Keratinocyte (primary cell): ENCODE results near the gene HPS1. TPM values are rescaled to one million over a fixed set of nuclear protein-coding genes. Genes with fewer than 3 reads are reported as not detected.

ENCODE experiments used
- DNase-seq: peaks from one replicate; pipeline ENCODE4 v3.0.0-alpha.2; 2011; ENCODE audit warnings: low read depth, missing footprints, low spot score
- FAIRE-seq: peaks from 2 replicates; lab custom pipeline; 2011; peaks lifted over from hg19 to GRCh38; lab: Jason Lieb, UNC
- H2AFZ ChIP-seq: 2 replicates; pipeline ENCODE4 v1.6.0; 2012; ENCODE audit warnings: low read length, control low read depth, inconsistent platforms; ENCODE audit not compliant: control insufficient read depth
- H3K27ac ChIP-seq: 2 replicates; pipeline ENCODE4 v1.5.1; 2011; ENCODE audit warnings: low read length; ENCODE audit not compliant: control insufficient read depth, insufficient read depth
- H3K27me3 ChIP-seq: 3 replicates; pipeline ENCODE4 v1.6.0; 2011; ENCODE audit warnings: low read length; ENCODE audit not compliant: control insufficient read depth, insufficient read depth; ENCODE audit errors: extremely low read depth
- H3K36me3 ChIP-seq, 2 experiments: 2 replicates in 1 of 2; 3 replicates in 1 of 2; pipeline ENCODE4 v1.5.1; 2011; ENCODE audit warnings: low read length in 2 of 2, mild to moderate bottlenecking in 1 of 2; ENCODE audit not compliant: control insufficient read depth in 2 of 2, insufficient read depth in 2 of 2; ENCODE audit errors: extremely low read depth in 1 of 2
- H3K4me1 ChIP-seq: 3 replicates; pipeline ENCODE4 v1.5.1; 2011; ENCODE audit warnings: low read length; ENCODE audit not compliant: control insufficient read depth, insufficient read depth; ENCODE audit errors: extremely low read depth
- H3K4me2 ChIP-seq: 3 replicates; pipeline ENCODE4 v1.6.0; 2011; ENCODE audit warnings: low read depth, low read length; ENCODE audit not compliant: control insufficient read depth, insufficient read depth; ENCODE audit errors: extremely low read depth
- H3K4me3 ChIP-seq, 3 experiments: fragments of 200-600 bp in 1 of 3; sonication (generic) in 1 of 3; 2 replicates in 2 of 3; 3 replicates in 1 of 3; pipeline ENCODE4 v1.5.1; 2011 to 2016; ENCODE audit warnings: low read length in 3 of 3, mild to moderate bottlenecking in 3 of 3, control low read depth in 2 of 3, inconsistent platforms in 1 of 3, low read depth in 1 of 3, mixed read lengths in 1 of 3, mixed run types in 1 of 3, moderate library complexity in 1 of 3; ENCODE audit not compliant: control insufficient read depth in 2 of 3, insufficient read depth in 2 of 3; ENCODE audit errors: extremely low read depth in 1 of 3
- H3K79me2 ChIP-seq: 2 replicates; pipeline ENCODE4 v1.6.0; 2012; ENCODE audit warnings: low read length; ENCODE audit not compliant: control insufficient read depth, insufficient read depth
- H3K9ac ChIP-seq: 3 replicates; pipeline ENCODE4 v1.6.0; 2011; ENCODE audit warnings: low read length; ENCODE audit not compliant: control insufficient read depth, insufficient read depth; ENCODE audit errors: extremely low read depth
- H3K9me1 ChIP-seq: 3 replicates; pipeline ENCODE4 v1.6.0; 2011; ENCODE audit warnings: low read length; ENCODE audit not compliant: control insufficient read depth, insufficient read depth; ENCODE audit errors: extremely low read depth
- H3K9me3 ChIP-seq: 2 replicates; pipeline ENCODE4 v1.5.1; 2012; ENCODE audit warnings: low read depth, low read length; ENCODE audit not compliant: control insufficient read depth
- H4K20me1 ChIP-seq: 3 replicates; pipeline ENCODE4 v1.6.0; 2011; ENCODE audit warnings: low read length; ENCODE audit not compliant: control insufficient read depth, insufficient read depth; ENCODE audit errors: extremely low read depth
- CTCF ChIP-seq, 3 experiments: IDR thresholded peaks in 1 of 3; conservative IDR thresholded peaks in 1 of 3; optimal IDR thresholded peaks in 1 of 3; 2 replicates in 2 of 3; 3 replicates in 1 of 3; pipeline versions ENCODE3 to v1.5.1; 2011; ENCODE audit warnings: low read length in 3 of 3, mild to moderate bottlenecking in 3 of 3, moderate library complexity in 2 of 3, control low read depth in 1 of 3, inconsistent platforms in 1 of 3; ENCODE audit not compliant: insufficient read depth in 2 of 3; ENCODE audit errors: extremely low read depth in 1 of 3
- EZH2 ChIP-seq: IDR thresholded peaks from one replicate; pipeline ENCODE4 v1.6.1; 2012; ENCODE audit warnings: inconsistent platforms, mild to moderate bottlenecking, low read length, moderate library complexity
- dilution Hi-C: fragments of 300-500 bp; cut with MboI; formaldehyde crosslinking; loops from one replicate; pipeline ENCODE4 v1.7.0; 2020; ENCODE audit warnings: low sequenced_read_pairs; ENCODE audit not compliant: extremely low pct_ligation_motif_present
- polyA plus RNA-seq, 5 experiments: library from polyadenylated mRNA; depleted of rRNA in 3 of 5; stranded (reverse) in 3 of 5; stranded (forward) in 1 of 5; unstranded in 1 of 5; fragments of >200 nt; gene quantifications; 1 replicate in 1 of 5; 2 replicates in 3 of 5; 3 replicates in 1 of 5; pipeline versions ENCODE4 v1.2.1 to v1.2.3, GENCODE V29; 2011 to 2012; ENCODE audit warnings: missing spikeins in 2 of 5, low read depth in 1 of 5, low replicate concordance in 1 of 5

Gene HPS1
- polyA plus RNA-seq, 1 donor (not counting 4 experiments of a cell fraction or from before 2014, with no cell fraction given), result 39.4 TPM

- dilution Hi-C loops, result no loop called here
- no peaks in the 10 kb centered on the region for H4K20me1 ChIP-seq
- TF ChIP-seq EZH2 (no peak), CTCF (optimal IDR thresholded peaks at IDR 0.05 in 1 of 3, IDR thresholded peaks at IDR 0.05 in 1 of 3, conservative IDR thresholded peaks at IDR 0.05 in 1 of 3; ENCODE audit: extremely low read depth in 1 of 3, insufficient read depth in 2 of 3, low read length in 3 of 3) (no peak)
- H3K36me3 ChIP-seq, result no peaks in the 10 kb centered on the region
- peaks cover 5% of the 10 kb centered on the region for H3K4me1 ChIP-seq
- H3K4me2 ChIP-seq, result no peak overlapping the region
- H3K27me3 ChIP-seq, result no peaks in the 10 kb centered on the region
- H3K79me2 ChIP-seq, result no peaks in the 10 kb centered on the region
- H3K27ac ChIP-seq, result no peak overlapping the region
- no peaks in the 10 kb centered on the region for H3K9me3 ChIP-seq
- no peak overlapping the region for H2AFZ ChIP-seq
- H3K9me1 ChIP-seq, result no peaks in the 10 kb centered on the region
- H3K9ac ChIP-seq, result no peak overlapping the region
- FAIRE-seq (no peak), DNase-seq (no peak)
- H3K4me3 ChIP-seq, result no peak overlapping the region
Measured at GRCh38 chr10:98465866-98466265, 19.1 kb upstream of the HPS1 start.

DNA sequence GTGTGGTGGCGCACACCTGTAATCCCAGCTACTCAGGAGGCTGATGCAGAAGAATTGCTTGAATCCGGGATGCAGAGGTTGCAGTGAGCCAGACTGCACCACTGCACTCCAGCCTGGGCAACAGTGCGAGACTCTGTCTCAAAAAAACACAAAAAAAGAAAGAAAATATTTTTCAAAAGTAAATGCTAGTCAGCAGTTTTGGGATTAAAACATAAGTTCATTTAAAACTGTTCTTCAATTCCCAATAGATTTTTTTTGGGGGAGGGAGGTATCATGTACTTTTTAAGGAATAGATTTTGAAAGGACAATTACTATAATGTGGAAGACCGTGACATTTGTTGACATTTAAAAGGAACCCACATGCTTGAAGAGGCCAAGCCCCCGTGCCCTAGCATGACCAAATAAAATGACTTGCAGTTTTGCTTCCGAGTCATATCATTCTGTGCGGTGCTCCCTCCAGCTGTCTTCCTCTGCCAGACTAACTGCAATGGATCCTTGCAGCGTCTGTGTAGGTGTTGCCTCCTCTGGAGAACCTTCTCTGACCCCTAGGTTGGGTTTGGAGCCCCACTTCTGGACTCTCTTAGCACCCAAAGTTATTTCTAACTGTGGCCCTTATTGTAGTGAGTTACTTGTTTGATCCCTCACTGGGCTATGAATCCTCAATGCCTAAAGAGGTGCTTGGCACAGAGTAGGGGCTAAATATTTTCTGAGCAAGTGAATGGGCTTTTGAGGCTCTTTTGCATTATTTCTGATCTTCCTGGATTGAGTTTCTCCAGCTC, 17.4 kb upstream of the HPS1 start:
- Histone ChIP-seq H3K9me1 (no peaks in the 10 kb centered on the region), H3K4me2 (no peak overlapping the region), H3K9me3 (no peaks in the 10 kb centered on the region), H3K36me3 (no peaks in the 10 kb centered on the region), H3K79me2 (no peaks in the 10 kb centered on the region), H4K20me1 (no peaks in the 10 kb centered on the region), H2AFZ (no peak overlapping the region), H3K4me1 (peaks cover 11% of the 10 kb centered on the region), H3K27ac (no peak overlapping the region), H3K4me3 (no peak overlapping the region), H3K9ac (no peak overlapping the region), H3K27me3 (no peaks in the 10 kb centered on the region)
- no peak for DNase-seq
- TF ChIP-seq CTCF (optimal IDR thresholded peaks at IDR 0.05 in 1 of 3, IDR thresholded peaks at IDR 0.05 in 1 of 3, conservative IDR thresholded peaks at IDR 0.05 in 1 of 3; ENCODE audit: extremely low read depth in 1 of 3, insufficient read depth in 2 of 3, low read length in 3 of 3), result no peak
- TF ChIP-seq EZH2, result no peak
- dilution Hi-C loops, result no loop called here
- FAIRE-seq, result no peak
